GM23248 (cell line): ENCODE measurements around the gene RRP7A.

Source experiments
- EZH2 ChIP-seq: fragments of 200-600 bp; sonication (generic); IDR thresholded peaks from 2 replicates; pipeline ENCODE4 v1.6.1; 2018; ENCODE audit warnings: antibody characterized with exemption, mild to moderate bottlenecking; ENCODE audit not compliant: insufficient read depth, poor library complexity, severe bottlenecking
- EZH2phosphoT487 ChIP-seq: fragments of 200-600 bp; sonication (generic); IDR thresholded peaks from 2 replicates; pipeline ENCODE4 v1.6.1; 2018; ENCODE audit warnings: antibody characterized with exemption, moderate library complexity, mild to moderate bottlenecking, low read depth; ENCODE audit not compliant: insufficient read depth

DNA sequence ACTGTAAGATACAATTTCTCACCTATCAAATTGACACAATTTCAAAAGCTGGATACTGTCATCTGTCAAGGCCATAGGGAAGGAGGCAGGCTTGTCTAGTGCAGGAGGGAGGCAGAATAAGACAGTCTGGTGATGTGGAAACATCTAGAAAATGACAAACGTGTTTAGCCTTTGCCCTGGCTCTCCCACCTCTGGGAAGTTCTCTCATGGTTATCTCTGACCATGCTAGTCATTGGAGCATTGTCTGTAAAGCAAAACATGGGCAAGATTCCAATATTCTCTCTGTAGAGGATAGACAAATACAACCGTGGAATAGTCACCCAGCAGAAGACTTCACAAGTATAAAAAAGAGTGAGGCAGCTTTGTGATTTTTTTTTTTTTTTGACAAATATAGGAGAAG lies 25.1 kb upstream of the RRP7A start:
- TF ChIP-seq EZH2phosphoT487 (no peak), EZH2 (no peak)
